ENCODE measurements around the gene PGLYRP1. TPM values are rescaled to one million over a fixed set of nuclear protein-coding genes. Genes with fewer than 3 reads are reported as not detected.

The PGLYRP1 gene
- polyA plus RNA-seq, 3 donors: 0.36 to 0.39 (median 0.37) TPM

GRCh38 chr19:46036744-46037128 is 13.9 kb upstream of the PGLYRP1 start:
- Mint-ChIP-seq H3K9me3 (peaks cover 0 to 14% (median 8%) of the 10 kb centered on the region in 7 donors), H3K27ac (no peak overlapping the region), H3K4me1 (no peaks in the 10 kb centered on the region), H3K4me3 (no peak overlapping the region), H3K27me3 (ENCODE audit: low read depth in 3 of 3) (peaks cover 18 to 47% (median 21%) of the 10 kb centered on the region in 3 donors), H3K36me3 (no peaks in the 10 kb centered on the region)
- H3K4me1 ChIP-seq (ENCODE audit: control insufficient read depth in 1 of 2, insufficient read depth in 2 of 2, low read length in 2 of 2): no peaks in the 10 kb centered on the region
- H3K27me3 ChIP-seq (ENCODE audit: control insufficient read depth in 2 of 2, insufficient read depth in 2 of 2, low read length in 2 of 2): peaks cover 4 to 13% of the 10 kb centered on the region in 2 donors
- H3K4me2 ChIP-seq (replicated peaks; ENCODE audit: extremely low read depth, low read length, poor library complexity, severe bottlenecking): no peak overlapping the region
- H4K20me1 ChIP-seq (ENCODE audit: insufficient read depth, low read length): no peaks in the 10 kb centered on the region
- H3K79me2 ChIP-seq (ENCODE audit: insufficient read depth, low read length): no peaks in the 10 kb centered on the region
- WGBS (ENCODE audit: insufficient coverage): 78% methylated on average over 3 of the region's 3 CpGs
- H3K36me3 ChIP-seq (replicated peaks in 1 of 2; ENCODE audit: control insufficient read depth in 1 of 2, insufficient read depth in 2 of 2, low read length in 2 of 2): no peaks in the 10 kb centered on the region
- DNase-seq: no peak
- H3K9me3 ChIP-seq (replicated peaks in 1 of 2; ENCODE audit: control insufficient read depth in 1 of 2, insufficient read depth in 1 of 2, low read length in 2 of 2): peaks cover 0 to 12% of the 10 kb centered on the region in 2 donors
- intact Hi-C loops (cut with micrococcal nuclease): no loop called here
- no peak overlapping the region for H3K4me3 ChIP-seq (replicated peaks in 1 of 3; ENCODE audit: low read depth in 2 of 3, low read length in 3 of 3)
- no peak overlapping the region for H3K27ac ChIP-seq (ENCODE audit: low read depth in 1 of 2, low read length in 2 of 2)
- no peak overlapping the region for H2AFZ ChIP-seq (ENCODE audit: insufficient read depth, low read depth, low read length, poor library complexity, severe bottlenecking)
- H3K9ac ChIP-seq (ENCODE audit: insufficient read depth, low read length, poor library complexity, severe bottlenecking): no peak overlapping the region
- no peak for TF ChIP-seq CTCF (IDR thresholded peaks at IDR 0.05)

GRCh38 chr19:46035986-46036743 is 13.3 kb upstream of the PGLYRP1 start:
- Histone ChIP-seq H3K9me3 (replicated peaks in 1 of 2; ENCODE audit: control insufficient read depth in 1 of 2, insufficient read depth in 1 of 2, low read length in 2 of 2) (peaks cover 0 to 12% of the 10 kb centered on the region in 2 donors), H3K4me2 (replicated peaks; ENCODE audit: extremely low read depth, low read length, poor library complexity, severe bottlenecking) (no peak overlapping the region), H3K27me3 (ENCODE audit: control insufficient read depth in 2 of 2, insufficient read depth in 2 of 2, low read length in 2 of 2) (peaks cover 0 to 8% of the 10 kb centered on the region in 2 donors), H3K4me3 (replicated peaks in 1 of 3; ENCODE audit: low read depth in 2 of 3, low read length in 3 of 3) (no peak overlapping the region), H3K27ac (ENCODE audit: low read depth in 1 of 2, low read length in 2 of 2) (no peak overlapping the region), H3K36me3 (replicated peaks in 1 of 2; ENCODE audit: control insufficient read depth in 1 of 2, insufficient read depth in 2 of 2, low read length in 2 of 2) (no peaks in the 10 kb centered on the region), H3K4me1 (ENCODE audit: control insufficient read depth in 1 of 2, insufficient read depth in 2 of 2, low read length in 2 of 2) (no peaks in the 10 kb centered on the region), H4K20me1 (ENCODE audit: insufficient read depth, low read length) (no peaks in the 10 kb centered on the region), H2AFZ (ENCODE audit: insufficient read depth, low read depth, low read length, poor library complexity, severe bottlenecking) (no peak overlapping the region), H3K9ac (ENCODE audit: insufficient read depth, low read length, poor library complexity, severe bottlenecking) (no peak overlapping the region), H3K79me2 (ENCODE audit: insufficient read depth, low read length) (no peaks in the 10 kb centered on the region)
- DNase-seq: no peak
- Mint-ChIP-seq H3K4me3 (no peak overlapping the region), H3K4me1 (no peaks in the 10 kb centered on the region), H3K27me3 (ENCODE audit: low read depth in 3 of 3) (peaks cover 17 to 44% (median 25%) of the 10 kb centered on the region in 3 donors), H3K36me3 (no peaks in the 10 kb centered on the region), H3K9me3 (peaks cover 0 to 14% (median 8%) of the 10 kb centered on the region in 7 donors), H3K27ac (peak overlapping the region in 1 of 7 donors; percentile 8)
- intact Hi-C loops (cut with micrococcal nuclease): no loop called here
- WGBS (ENCODE audit: insufficient coverage): 87% methylated on average over 13 of the region's 13 CpGs
- no peak for TF ChIP-seq CTCF (IDR thresholded peaks at IDR 0.05)

All from CD14-positive monocyte (primary cell).